Adrenal gland (tissue), 12 donors: ENCODE data around the gene SOX9. TPM values are rescaled to one million over a fixed set of nuclear protein-coding genes. Genes with fewer than 3 reads are reported as not detected.

Experiments used
- DNase-seq, 7 donors: peaks; one replicate each; pipeline ENCODE4 v3.0.0-alpha.2; 2019 to 2020
- H3K27ac ChIP-seq, 5 donors: fragments of 200-600 bp; sonication (generic) in 4 of 5; 1 replicate in 3 of 5; 2 replicates in 2 of 5; pipeline versions ENCODE4 v1.5.1 to v1.8.0; 2016 to 2020; ENCODE audit warnings: mild to moderate bottlenecking in 1 of 5
- H3K27me3 ChIP-seq: fragments of 200-600 bp; 2 replicates; pipeline ENCODE4 v1.8.0; 2021
- H3K36me3 ChIP-seq, 2 donors: fragments of 200-600 bp; replicated peaks in 1 of 2; 1 replicate in 1 of 2; 2 replicates in 1 of 2; pipeline versions ENCODE4 v1.5.1 to v1.8.0; 2018 to 2022
- H3K4me1 ChIP-seq, 2 donors: fragments of 200-600 bp; replicated peaks in 1 of 2; 1 replicate in 1 of 2; 2 replicates in 1 of 2; pipeline versions ENCODE4 v1.5.1 to v1.8.0; 2018 to 2021
- H3K4me3 ChIP-seq, 4 donors: fragments of 200-600 bp; sonication (generic) in 3 of 4; one replicate each; pipeline ENCODE4 v1.5.1; 2016 to 2018
- H3K9me3 ChIP-seq, 3 donors: fragments of 200-600 bp; sonication (generic) in 1 of 3; replicated peaks in 1 of 3; 1 replicate in 2 of 3; 2 replicates in 1 of 3; pipeline versions ENCODE4 v1.5.1 to v1.8.0; 2016 to 2021
- POLR2A ChIP-seq, 2 donors: fragments of 450-650 bp; IDR thresholded peaks; one replicate each; pipeline ENCODE4 v1.6.1; 2017; ENCODE audit warnings: antibody characterized with exemption in 2 of 2, mild to moderate bottlenecking in 2 of 2, moderate library complexity in 1 of 2
- WGBS, 4 donors: extraction: QIAGEN DNeasy Blood & Tissue Kit in 2 of 4; methylation state at CpG; one replicate each; pipeline versions ENCODE4 v1.1.5 to v1.1.7; 2013 to 2017; 5-methylcytosine and 5-hydroxymethylcytosine counted together
- intact Hi-C, 2 donors: fragments of 100-400 bp; cut with DNase I; formaldehyde crosslinking; loops; one replicate each; pipeline versions ENCODE4 v1.14.1 to v1.15.0; 2022 to 2023
- polyA plus RNA-seq, 3 donors: library from polyadenylated mRNA; stranded (reverse); fragments of 200-250 nt in 2 of 3; fragments of 350-450 nt in 1 of 3; fragmentation: Illumina TruSeq in 1 of 3; extraction: RNeasy Lipid Tissue Mini Kit (QIAGEN cat#74804) in 1 of 3; gene quantifications; one replicate each; pipeline ENCODE4 v1.2.3, GENCODE V29; 2013 to 2014
- total RNA-seq, 9 donors: library from RNA; depleted of rRNA in 4 of 9; stranded (reverse); fragments of >200 nt in 4 of 9; fragments of 120-200 nt in 1 of 9; fragmentation: NEBNext Ultra II Directional in 1 of 9; extraction: Animal tissue kit (Norgen Biotek cat#: 25700) in 1 of 9; gene quantifications; one replicate each; pipeline versions ENCODE4 v1.1.0 to v1.2.4, GENCODE V29; 2013 to 2023
- TF ChIP-seq, protein P1 (sequence below), 6 experiments: fragments of 450-650 bp in 4 of 6; fragments of 200-600 bp in 2 of 6; sonication (generic) in 1 of 6; IDR thresholded peaks; 1 replicate in 5 of 6; 2 replicates in 1 of 6; pipeline versions ENCODE4 v1.5.1 to v1.8.0; 2016 to 2021; ENCODE audit warnings: antibody characterized with exemption in 6 of 6, mild to moderate bottlenecking in 2 of 6, moderate library complexity in 1 of 6
- donor health status: healthy with polysubstance abuse.
- donor health status: Bipolar disorder and iron deficiency.
- donor health status: DM: yes; HTN: yes; CAD: no.
- donor health status: DM: no; HTN: no; CAD: no.
- donor health status: DM: no; HTN: no; CAD: no.
- donor health status: DM: yes; HTN: yes; CAD: no.

The SOX9 gene
- total and polyA plus RNA-seq, 12 donors: 0.22 to 8.9 (median 4.5) TPM

DNA sequence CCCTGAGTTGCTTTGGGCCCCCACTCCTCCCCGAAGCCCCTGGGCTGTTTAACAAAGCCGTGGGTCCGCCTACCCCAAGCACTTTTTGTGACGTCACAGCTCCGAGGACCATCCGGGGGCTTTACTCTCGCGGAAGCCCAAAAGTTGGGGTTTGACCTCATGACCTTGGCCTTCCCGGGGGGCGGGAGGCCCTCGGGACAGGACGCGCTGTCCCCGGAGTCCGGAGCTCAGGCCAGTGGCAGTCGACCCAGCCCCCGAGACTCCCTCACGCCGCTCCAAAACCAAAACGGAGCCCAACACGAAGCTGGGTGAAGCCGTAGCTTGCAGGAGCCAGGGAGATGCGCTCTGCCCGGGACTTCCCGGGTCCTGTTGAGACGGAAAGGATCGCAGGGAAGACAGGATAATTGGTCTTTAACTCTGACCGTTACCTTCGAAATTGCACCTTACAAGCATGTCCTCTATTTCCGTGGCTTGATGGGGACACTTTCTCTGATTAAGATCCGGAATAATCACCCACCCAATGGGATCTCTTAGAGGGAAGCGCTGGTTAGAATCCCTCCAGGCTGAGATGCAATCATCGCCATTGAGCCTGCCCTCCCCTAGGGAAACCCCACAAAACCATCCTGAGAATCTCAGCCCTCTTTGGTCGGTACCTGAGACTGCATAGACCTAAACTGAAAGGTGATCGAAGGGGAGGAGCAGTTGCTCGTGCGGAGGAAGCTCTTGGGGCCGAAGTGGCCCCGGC lies 4.9 kb upstream of the SOX9 start:
- intact Hi-C loops: loop anchor here in 1 of 2 donors (10.0 kb wide), 3 partner anchors 419 to 1471 kb away; no protein-coding TSS in a partner anchor
- Histone ChIP-seq H3K27ac (no peak overlapping the region), H3K27me3 (peaks cover 51% of the 10 kb centered on the region), H3K36me3 (no peaks in the 10 kb centered on the region), H3K4me3 (no peak overlapping the region), H3K4me1 (peaks cover 4 to 23% of the 10 kb centered on the region in 2 donors), H3K9me3 (no peaks in the 10 kb centered on the region)
- no peak for DNase-seq
- TF ChIP-seq, protein P1, sequence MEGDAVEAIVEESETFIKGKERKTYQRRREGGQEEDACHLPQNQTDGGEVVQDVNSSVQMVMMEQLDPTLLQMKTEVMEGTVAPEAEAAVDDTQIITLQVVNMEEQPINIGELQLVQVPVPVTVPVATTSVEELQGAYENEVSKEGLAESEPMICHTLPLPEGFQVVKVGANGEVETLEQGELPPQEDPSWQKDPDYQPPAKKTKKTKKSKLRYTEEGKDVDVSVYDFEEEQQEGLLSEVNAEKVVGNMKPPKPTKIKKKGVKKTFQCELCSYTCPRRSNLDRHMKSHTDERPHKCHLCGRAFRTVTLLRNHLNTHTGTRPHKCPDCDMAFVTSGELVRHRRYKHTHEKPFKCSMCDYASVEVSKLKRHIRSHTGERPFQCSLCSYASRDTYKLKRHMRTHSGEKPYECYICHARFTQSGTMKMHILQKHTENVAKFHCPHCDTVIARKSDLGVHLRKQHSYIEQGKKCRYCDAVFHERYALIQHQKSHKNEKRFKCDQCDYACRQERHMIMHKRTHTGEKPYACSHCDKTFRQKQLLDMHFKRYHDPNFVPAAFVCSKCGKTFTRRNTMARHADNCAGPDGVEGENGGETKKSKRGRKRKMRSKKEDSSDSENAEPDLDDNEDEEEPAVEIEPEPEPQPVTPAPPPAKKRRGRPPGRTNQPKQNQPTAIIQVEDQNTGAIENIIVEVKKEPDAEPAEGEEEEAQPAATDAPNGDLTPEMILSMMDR (IDR thresholded peaks at IDR 0.05): no peak
- TF ChIP-seq POLR2A (IDR thresholded peaks at IDR 0.05): no peak
- 16 to 36% (median 21%) methylated on average over 11 to 39 of the region's 39 CpGs for WGBS, 4 donors

DNA sequence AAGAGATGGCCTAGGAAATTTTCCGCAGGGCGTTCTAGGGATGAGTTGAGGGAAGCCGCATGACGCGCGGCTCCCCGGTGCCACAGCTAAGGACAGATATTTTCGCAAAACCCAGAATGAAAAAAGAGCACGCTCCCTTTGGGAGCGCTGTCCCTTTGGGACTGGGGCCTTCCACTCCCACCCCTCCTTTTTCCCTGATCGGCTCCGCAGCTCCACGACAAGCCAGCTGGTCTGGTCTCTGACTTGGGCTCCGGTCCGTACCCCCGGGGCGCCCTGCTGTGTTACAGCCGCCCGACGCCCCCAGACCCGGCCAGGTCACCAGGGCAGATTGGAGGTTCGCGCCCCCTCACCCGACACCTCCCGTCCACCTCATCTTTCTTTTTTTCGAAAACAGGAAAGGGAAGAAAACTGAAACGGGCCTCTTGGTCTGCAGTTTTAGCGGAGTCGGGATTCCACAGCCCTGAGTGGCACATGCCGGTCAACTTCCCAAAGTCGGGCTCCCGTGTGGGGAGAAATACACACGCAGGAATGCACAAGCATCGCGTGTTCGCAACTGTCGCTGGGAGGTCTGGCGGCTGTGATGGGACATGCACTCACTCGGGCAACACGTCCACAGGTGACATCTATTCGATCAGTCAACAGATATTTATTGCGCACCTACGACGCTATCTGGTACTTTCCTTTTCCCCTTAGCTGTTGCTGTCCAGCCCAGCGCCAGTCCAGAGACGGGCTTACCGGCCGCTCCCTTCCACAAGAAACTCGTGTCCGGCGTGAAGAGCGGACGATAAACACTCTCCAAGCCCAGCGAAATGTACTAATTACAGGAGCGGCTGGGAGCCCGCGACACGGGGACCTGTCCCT lies 3.9 kb upstream of the SOX9 start:
- intact Hi-C loops: loop anchor here in 1 of 2 donors (10.0 kb wide), 3 partner anchors 418 to 1472 kb away; no protein-coding TSS in a partner anchor

DNA sequence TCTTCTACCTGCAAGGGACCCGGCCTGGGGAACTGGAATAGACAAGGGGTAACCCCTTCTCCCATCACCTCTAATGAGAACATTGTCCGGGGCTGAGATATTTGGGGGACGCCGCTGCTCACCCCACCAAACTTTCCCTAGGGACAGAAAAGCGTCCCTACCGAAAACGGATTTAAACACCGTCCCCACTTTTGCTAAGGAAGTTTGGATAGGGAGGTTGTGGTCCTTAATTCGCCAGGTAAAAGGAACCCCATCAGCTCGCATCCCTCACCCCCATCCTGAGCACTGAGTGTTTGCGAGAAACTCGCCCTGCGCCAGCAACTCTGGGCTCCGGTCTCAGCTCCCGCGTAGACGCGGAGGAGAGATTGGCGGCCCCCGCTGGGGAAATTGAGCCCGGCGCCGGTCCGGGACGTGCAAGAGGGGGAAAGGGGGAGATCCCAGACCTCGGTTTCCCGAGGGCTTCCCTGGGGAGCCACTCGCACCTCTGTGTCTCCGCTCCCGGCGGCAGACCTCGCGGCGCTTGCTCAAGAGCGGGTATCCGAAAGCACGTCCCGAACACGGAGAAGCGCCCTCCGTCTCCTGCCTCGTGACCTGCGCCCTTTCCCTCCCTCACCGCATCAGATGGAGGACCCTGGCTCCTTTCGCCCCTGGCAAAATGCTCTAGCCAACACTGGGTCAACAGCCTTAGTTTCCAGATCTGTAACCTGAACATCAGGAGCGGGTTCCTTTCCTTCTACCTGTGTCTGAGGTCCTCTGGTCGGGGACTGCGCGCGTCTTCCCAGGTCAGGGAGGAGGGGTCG lies 3.1 kb upstream of the SOX9 start:
- H3K27me3 ChIP-seq: peaks cover 63% of the 10 kb centered on the region

More for the DNA sequence above, 3.9 kb upstream of the SOX9 start:
- DNase-seq: no peak
- Histone ChIP-seq H3K27me3 (peaks cover 59% of the 10 kb centered on the region), H3K27ac (no peak overlapping the region), H3K36me3 (no peaks in the 10 kb centered on the region), H3K9me3 (no peaks in the 10 kb centered on the region), H3K4me1 (peaks cover 4 to 27% of the 10 kb centered on the region in 2 donors), H3K4me3 (peak overlapping the region in 1 of 4 donors; percentile 43)
- TF ChIP-seq, protein P1 (IDR thresholded peaks at IDR 0.05): no peak
- TF ChIP-seq POLR2A (IDR thresholded peaks at IDR 0.05): no peak
- 7 to 11% (median 8%) methylated on average over 37 to 58 of the region's 58 CpGs for WGBS, 4 donors

More for the DNA sequence above, 3.1 kb upstream of the SOX9 start:
- intact Hi-C loops: loop anchor here in 1 of 2 donors (10.0 kb wide), 3 partner anchors 417 to 1473 kb away; no protein-coding TSS in a partner anchor
- WGBS, 4 donors: 3 to 5% (median 3%) methylated on average over 16 to 51 of the region's 51 CpGs
- no peak overlapping the region for H3K27ac ChIP-seq
- peak overlapping the region in 1 of 4 donors; percentile 43 for H3K4me3 ChIP-seq
- H3K4me1 ChIP-seq: peaks cover 4 to 28% of the 10 kb centered on the region in 2 donors
- TF ChIP-seq POLR2A (IDR thresholded peaks at IDR 0.05): no peak
- TF ChIP-seq, protein P1 (IDR thresholded peaks at IDR 0.05): no peak
- H3K9me3 ChIP-seq: no peaks in the 10 kb centered on the region
- DNase-seq: no peak
- H3K36me3 ChIP-seq: no peaks in the 10 kb centered on the region
